Stimulated activated CD8-positive, alpha-beta memory T cell treated with anti-CD3 and anti-CD28 coated beads, Interleukin-15, amount 100 ng/mL, for 24 hours (primary cell): ENCODE results near the gene MRPL58.

Experiments
- DNase-seq: peaks from one replicate; pipeline ENCODE4 v3.0.0-alpha.2; 2020; ENCODE audit warnings: low read depth

The MRPL58 gene

DNA sequence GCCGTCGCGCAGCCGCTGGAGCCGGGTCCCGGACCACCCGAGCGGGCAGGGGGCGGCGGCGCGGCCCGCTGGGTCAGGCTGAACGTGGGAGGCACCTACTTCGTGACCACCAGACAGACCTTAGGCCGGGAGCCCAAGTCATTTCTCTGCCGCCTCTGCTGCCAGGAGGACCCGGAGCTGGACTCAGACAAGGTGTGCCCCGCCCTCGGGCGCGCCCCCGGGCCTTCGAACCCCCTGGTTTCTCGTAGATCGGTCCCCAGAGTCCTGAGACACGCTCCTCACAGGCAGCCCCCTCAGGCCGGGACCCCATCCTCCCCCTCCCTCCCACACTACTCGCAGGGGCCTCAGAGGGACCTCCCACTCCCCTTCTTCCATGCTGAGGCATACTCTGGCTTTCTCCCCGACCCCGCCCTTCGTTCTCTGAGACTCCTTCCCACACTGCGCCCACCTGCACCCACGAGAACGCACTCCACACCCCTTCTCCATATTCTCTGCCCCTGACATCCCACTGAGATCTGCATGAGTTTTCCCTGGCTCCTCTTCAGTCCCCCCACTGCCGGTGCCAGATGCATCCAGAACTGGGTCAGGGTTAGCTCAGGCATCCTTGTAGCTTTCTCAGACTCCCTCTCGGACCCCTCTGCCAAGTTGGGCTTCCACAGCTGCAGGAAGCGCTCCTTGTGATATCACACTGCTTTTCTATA is 35.1 kb downstream of the MRPL58 start:
- DNase-seq, result no peak

DNA sequence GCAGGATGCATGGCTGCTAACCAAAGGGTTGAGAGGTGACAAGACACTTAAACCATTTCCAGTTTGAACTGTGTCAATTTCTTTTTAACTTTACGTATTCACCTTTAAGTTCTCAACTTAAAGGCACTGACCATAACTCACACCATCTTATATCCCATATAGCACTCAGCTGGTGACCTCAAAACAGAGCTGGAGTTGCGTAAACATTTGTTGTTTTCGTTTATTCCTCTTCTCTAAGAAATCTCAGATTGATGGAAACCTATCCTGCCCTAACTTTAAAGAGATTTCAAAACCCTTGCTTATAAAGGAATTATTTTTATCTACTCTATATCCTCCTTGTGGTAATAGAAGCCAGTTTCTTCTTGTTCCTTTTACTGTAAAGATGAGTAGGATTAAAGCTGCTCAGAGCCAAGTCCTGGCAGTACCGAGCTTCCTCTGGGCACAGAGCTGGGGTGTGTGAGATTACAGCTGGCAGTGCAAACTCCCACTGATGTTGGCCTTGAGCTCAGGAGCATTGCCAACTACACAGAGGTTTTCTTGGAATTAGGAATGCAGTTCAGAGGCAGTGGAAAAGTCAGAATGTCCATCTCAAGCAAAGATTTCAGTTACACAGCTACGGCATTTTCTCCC is 35.9 kb downstream of the MRPL58 start:
- no peak for DNase-seq

DNA sequence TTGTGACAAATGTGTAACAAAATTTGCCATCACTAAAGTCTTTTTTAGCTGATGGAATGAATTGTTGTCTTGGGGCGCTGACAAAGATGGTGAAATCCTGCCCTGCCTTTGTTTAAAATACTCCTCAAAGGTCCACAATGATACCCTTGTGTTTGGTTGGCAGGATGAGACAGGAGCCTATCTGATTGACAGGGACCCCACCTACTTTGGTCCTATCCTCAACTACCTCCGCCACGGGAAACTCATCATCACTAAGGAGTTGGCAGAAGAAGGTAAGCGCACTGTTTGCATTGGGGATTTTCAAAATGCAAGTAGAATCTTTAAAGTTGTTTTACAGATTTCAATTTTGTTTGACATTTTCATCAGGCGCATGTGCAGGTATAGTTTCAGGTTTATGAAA is 36.6 kb downstream of the MRPL58 start:
- no peak for DNase-seq

DNA sequence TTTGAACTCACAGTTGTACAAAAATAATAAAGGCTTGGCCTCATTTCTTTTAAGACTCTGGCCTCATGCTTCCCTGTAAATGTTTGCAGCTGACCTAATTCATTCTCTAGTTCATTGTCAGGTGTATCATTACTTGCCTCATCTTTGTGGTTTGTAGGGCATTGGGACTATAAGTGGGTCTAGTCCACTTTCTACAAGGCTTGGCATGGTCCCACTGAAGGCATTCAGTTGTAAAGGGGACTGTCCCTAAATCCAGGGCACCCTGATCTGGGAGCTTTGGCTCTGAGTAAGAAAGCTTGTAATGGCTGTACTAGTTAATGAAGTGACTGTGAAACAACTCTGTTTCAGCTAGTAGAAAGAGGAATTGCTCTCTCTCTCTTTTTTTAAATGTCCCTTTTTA is 37.2 kb downstream of the MRPL58 start:
- DNase-seq, result no peak

DNA sequence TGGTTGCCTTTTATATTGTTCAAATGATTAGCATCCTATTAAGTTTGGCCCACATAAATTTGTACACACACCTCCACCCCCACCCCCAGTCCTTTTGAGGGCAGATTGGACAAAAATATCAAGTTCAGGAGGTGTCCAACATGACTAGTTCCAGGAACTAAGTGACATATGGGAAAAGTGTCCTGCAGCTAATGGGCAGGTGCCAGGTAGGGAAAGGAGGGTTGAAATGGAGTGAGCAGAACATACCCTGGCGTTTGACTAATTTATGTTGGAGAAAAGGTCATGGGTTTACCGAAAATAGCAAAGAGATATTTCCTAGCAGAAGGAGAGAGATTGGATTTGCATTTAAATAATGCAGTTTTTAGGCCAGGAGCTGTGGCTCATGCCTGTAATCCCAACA is 39.5 kb downstream of the MRPL58 start:
- DNase-seq, result no peak

DNA sequence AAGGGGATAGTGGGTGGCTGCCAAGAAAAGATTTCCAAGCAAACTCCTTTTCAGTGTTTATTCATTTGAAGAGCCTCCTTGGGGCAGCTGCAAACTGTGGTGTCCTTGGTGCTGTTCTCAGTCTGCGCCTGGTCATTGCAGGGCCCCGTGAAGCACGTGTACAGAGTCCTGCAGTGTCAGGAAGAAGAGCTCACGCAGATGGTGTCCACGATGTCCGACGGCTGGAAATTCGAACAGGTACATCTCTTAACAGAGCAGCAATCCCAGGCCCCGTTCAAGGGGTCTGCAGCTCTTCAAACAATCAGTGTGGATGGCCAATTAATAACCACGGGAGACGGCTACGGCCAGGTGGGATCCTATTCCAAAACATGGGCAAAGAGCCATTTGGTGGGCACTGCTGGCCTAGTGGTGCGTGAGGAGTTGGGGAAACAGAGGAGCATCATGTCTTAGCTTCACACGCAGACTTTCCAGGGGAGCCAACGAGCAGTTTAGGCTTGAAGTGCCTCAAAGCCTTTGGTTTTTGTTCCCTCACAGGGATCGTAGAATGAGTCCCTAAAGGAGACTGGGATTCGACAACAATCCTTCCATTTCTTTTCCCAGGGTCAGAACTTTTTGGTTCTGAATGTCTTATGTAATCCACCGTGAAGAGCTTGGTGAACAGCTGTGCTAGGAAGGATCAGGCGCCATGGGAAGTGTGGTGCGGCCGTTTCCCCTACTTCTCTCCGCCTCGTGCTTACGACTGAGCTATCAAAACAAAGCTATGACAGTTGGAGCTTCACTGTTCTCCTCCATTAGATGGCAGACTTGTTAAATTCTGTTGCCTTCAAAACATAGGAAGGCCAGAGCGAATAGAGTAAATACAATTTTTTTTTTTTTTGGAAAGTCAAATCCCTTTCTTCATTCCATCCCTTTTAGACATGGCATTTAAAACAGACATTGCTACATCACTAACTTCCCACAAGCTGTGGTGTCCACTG is 47.2 kb downstream of the MRPL58 start:
- no peak for DNase-seq

DNA sequence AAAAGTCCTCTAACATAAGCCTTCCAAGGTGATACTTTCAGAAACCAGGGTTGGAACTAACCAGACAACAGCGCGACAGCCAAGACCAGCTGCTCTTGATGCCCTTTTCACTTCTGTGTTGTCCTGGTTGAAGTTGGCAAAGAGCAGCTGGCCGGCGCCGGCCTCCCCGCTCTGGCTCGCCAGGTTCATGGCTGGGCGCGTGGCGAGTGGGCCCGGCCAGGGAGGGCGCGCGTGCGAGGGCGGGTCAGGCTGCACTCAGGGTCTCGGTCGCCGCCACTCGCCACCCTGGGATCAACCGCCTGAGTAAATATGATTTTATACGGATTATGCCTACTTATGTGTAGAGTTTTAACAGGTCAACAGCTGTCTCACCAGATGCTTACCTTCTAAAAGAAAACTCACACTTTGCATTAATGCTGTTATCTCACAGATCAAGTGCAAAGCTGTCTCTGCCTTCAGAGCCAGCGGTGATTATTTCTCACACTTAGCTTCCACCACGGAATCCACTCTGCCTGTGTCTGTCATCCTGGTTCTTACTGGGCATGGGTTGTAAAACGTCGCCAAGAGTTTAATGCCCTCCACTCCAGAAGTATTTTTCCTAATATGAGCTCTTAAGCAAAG is 48.1 kb downstream of the MRPL58 start:
- DNase-seq, result no peak

DNA sequence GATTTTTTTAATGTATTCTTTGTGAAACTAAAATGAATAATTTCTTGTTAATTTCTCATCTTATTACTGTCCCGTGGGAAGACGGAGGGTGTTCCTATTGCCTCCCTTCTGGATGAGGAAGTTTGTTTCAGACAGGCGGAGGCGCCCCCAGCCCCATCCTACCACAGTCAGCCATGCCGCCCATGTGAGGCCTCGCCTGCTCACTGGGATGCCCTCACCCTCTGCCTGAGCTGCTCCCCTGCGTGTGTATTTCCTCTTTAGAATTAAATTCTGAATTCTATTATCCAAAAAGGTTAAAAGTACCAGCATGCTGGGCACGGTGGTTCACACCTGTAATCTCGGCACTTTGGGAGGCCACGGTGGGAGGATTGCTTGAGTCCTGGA is 48.6 kb downstream of the MRPL58 start:
- no peak for DNase-seq

DNA sequence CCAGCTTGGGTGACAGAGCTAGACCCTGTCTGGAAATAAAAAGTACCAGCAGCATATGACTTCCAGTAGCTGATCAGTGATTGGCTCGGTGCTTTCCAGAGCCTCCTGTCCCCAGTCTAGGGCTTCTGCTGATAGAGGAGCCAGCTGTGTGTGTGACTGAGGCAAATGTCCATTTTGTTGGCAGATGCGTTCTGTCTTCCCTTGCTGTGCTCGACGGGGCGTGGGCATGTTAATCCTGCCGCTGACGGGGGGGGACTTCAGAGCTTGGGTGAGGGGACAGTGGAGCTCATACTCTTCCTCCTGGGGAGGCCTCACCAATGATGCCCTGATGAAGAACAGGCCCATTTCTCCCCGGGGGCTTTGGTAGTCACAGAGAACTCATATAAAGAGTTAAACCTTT is 49.1 kb downstream of the MRPL58 start:
- DNase-seq, result no peak

DNA sequence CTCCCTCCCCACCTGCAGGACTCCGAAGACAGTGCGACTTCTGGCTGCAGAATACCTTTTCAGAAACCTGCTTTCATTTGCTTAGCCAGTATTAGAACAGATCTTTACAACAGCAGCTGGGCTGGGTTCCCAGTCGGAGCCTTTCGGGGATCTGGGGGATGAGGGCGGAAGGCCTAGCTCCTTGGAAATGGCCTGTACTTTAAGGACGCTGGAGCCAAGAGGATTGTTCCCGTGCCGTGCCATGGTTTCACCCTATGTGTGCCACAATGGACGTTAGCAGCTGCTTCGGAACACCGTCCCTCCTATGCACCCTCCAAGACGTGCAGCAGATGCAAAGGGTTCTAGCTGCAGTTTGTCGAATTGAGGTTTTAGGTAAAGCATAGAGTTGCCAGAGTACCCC is 50.7 kb downstream of the MRPL58 start:
- DNase-seq, result no peak

DNA sequence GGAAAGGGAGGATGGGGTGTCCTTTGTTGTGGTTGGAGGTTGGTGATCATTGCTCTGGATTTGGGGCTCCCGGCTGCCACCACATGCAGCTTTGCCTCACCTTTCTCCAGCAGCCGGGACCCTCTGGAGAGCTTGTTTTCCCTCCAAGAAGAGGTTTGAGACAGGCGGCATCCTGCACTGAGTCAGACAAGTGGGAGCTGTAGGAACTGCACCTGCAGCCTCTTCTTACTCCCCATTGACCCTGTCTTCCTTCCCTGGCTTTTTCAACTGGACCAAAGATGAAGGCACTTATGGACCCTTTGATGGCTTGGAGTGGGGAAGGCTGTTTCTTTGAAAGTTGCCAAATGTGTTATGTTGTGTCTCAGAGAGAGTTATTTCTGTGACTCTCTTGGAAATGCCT is 51.2 kb downstream of the MRPL58 start:
- no peak for DNase-seq

DNA sequence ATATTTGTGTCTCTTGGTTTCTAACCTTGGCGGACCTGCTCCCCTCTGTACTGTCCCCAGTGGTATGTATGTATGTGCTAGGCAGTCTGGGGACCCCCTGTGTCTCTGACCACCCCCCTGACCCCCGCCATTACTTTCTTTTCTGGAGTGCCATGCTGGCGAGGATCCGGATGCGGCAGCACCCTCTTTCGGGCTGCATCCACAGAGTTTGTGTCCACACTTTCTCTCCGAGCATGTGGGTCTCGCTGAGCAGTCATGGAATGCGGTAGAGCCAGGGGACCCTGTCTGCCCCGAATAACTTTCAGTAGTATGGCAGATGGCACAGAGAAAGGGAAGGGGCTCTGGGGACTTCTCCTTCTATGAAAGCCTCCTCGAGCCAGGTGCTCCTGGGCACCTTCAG is 51.6 kb downstream of the MRPL58 start:
- DNase-seq, result no peak

DNA sequence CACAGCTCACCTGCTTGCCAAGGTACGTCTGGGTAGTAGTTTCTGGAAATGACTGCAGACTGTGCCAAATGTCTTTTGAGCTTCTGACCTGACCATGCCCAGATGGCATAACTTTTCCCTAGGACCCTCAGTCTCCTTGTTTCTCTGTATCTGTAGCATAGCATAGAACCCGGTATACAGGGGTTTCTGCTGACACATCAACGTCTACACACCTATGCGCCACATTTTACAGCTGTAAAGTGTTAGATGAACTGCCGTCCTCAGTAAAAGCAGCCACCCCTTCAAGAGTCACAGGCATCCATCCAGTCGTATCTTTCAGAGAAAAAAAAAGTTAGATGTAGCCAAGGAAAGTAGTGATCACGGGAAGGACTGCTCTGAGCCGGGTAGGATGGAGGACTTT is 52.0 kb downstream of the MRPL58 start:
- DNase-seq, result no peak

DNA sequence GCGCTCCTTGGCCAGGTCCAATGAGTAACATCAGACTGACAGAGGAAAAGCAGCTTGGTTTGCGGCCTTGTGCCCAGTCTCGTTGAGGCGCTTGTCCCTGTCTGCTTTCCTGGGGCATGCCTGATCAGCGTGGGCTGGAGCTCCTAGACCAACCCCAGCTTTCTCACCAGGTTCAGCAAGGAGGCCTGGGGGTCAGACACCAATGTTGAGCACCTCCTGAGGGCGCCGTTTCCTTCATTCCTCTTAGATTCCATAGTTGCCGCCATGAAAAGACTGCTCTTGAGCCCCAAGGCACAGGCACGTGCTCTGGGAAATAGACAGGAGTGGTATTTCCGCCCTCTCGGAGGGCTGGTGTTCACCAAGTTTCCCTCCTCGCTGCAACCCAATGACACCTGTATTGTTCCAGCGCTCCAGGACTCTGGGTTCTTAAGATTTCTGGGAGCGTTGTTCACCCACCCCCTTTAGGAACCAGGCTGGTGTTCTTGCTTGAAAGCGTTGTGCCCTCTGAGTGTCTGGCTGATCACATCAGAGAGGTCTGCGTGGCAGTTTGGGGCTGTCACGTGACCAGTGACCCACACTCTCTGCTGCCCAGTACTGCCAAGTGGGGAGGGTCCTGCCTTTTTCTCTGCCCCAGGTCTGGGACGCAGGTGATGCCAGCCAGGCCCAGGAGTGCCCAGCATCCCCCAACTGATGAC is 52.5 kb downstream of the MRPL58 start:
- DNase-seq, result no peak

DNA sequence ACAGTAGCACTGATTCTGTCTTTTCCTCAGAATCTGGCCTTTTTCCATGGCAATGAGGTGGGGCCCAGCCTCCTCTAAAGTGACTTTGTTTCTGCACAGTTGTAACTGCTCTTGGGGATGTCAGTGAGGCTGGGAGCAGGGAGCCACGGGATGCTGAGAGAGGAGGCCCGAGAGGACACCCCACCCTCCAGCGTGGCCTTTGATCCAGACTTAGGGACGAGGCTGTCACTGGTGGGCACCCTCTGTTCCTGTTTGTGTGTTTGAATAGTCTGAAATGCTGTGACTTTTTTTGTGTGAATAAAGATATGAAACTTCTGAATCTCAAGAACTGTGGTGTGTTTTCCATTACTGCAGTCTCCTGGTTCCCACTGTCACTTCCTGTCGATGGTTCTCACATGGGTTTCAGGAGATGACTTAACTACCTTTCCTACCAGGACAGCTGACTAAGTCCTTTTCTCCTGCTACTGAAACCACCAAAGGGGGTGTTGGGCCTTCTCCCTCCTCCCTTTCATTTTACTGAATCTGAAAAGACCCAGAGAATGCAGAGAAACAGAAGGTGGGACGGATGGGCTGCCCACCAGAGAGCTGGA is 53.2 kb downstream of the MRPL58 start:
- DNase-seq, result no peak

DNA sequence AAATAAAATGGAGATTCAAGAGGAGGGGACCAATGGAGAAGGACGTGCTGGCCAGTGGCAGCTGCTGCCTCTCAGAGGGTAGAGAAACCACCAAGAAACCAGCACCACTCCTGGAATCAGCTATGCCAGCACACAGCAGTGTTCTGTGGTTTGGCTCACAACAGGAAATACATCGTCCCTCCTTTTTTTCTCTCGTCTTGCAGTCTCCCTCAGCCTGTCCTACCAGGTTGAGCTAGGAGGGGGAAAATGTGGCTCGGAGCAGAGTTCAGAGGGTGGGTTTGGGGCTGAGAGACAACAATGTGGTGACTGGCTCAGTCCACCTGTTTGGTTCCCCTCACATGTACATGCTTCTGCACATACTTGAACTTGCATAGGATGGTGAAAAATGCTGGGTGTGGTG is 55.4 kb downstream of the MRPL58 start:
- no peak for DNase-seq

DNA sequence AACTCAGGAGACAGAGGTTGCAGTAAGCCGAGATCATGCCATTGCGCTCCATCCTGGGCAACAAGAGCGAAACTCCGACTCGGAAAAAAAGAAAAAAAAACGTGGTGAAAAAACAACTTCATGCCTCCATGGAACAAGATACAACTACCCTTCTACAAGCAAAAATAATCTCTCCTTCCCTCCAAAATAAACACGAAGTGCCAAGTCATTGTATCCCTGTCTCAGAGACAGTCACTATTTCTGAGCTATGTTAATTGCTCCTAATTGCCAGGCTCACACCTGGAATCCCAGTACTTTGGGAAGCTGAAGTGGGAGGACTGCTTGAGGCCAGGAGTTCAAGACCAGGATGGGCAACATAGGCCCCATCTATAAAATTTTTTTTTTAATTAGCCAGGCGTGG is 56.3 kb downstream of the MRPL58 start:
- no peak for DNase-seq

DNA sequence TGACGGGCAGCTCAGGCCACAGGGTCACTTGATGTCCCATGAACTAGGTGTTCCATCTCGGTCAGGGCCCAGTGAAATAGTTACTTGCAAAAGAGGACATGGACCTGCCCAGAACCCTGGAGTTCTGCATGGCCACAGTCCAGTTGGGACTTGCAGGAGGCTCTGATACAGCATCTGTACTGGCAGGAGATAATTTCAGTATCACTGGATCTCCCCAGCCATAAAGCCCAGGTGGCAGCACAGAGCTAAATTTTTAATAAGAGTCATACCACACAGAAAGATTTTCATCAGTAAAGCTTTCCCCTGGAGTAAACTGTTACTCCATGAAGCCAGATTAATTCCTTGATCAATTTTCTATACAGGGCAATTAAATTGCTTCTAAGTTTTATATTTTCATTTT is 57.3 kb downstream of the MRPL58 start:
- no peak for DNase-seq
